MCF 10A (cell line): Measurements from ENCODE around the gene COG2. TPM values are rescaled to one million over a fixed set of nuclear protein-coding genes. Genes with fewer than 3 reads are reported as not detected.

Experiments used
- BruUV-seq: library from RNA; stranded (reverse); fragments of 400-500 nt; replicated peaks from 2 replicates; lab custom pipeline; 2021; lab: Mats Ljungman, UMichigan
- CTCF ChIA-PET: fragments of 300-600 bp; sonication (Branson Sonifier 250); formaldehyde crosslinking; extraction: SDS; loops from one replicate; lab custom pipeline; 2021; ENCODE audit warnings: antibody characterized with exemption, inconsistent platforms; lab: Yijun Ruan, JAX
- POLR2A ChIA-PET: fragments of 300-600, 350-650 bp; sonication (Branson Sonifier 250); formaldehyde crosslinking; extraction: SDS; loops from one replicate; lab custom pipeline; 2020; ENCODE audit warnings: antibody characterized with exemption, inconsistent platforms; lab: Yijun Ruan, JAX
- DNase-seq: peaks from one replicate; pipeline ENCODE4 v3.0.0-alpha.2; 2018; ENCODE audit not compliant: unreplicated experiment
- H3K27ac Mint-ChIP-seq: one replicate; pipeline ENCODE4 v1.8.0; 2022; ENCODE audit warnings: mild to moderate bottlenecking, low read depth, mixed read lengths; ENCODE audit not compliant: unreplicated experiment
- H3K27me3 Mint-ChIP-seq: one replicate; pipeline ENCODE4 v1.8.0; 2022; ENCODE audit warnings: mixed read lengths; ENCODE audit not compliant: insufficient read depth, unreplicated experiment
- H3K36me3 Mint-ChIP-seq: one replicate; pipeline ENCODE4 v1.8.0; 2022; ENCODE audit warnings: mild to moderate bottlenecking, moderate library complexity, mixed read lengths; ENCODE audit not compliant: insufficient read depth, unreplicated experiment
- H3K4me1 Mint-ChIP-seq: one replicate; pipeline ENCODE4 v1.8.0; 2022; ENCODE audit warnings: mixed read lengths; ENCODE audit not compliant: insufficient read depth, unreplicated experiment
- H3K4me3 Mint-ChIP-seq: one replicate; pipeline ENCODE4 v1.8.0; 2022; ENCODE audit warnings: mild to moderate bottlenecking, moderate library complexity, mixed read lengths; ENCODE audit not compliant: unreplicated experiment
- H3K9me3 Mint-ChIP-seq: one replicate; pipeline ENCODE4 v1.8.0; 2022; ENCODE audit warnings: mixed read lengths; ENCODE audit not compliant: unreplicated experiment
- intact Hi-C: fragments of 100-400 bp; cut with micrococcal nuclease; formaldehyde crosslinking; loops from 2 replicates; pipeline ENCODE4 v1.14.1; 2022
- total RNA-seq: library from RNA; stranded (reverse); gene quantifications from 2 replicates; pipeline ENCODE4 v1.2.3, GENCODE V29; 2022
- TF ChIP-seq, protein P1 (sequence below): fragments of 200-600 bp; IDR thresholded peaks from one replicate; pipeline ENCODE4 v1.8.0; 2022; ENCODE audit warnings: antibody characterized with exemption, mild to moderate bottlenecking; ENCODE audit not compliant: unreplicated experiment

The COG2 gene
- total RNA-seq, 1 experiment from 2014 or later, result 46.7 TPM

DNA sequence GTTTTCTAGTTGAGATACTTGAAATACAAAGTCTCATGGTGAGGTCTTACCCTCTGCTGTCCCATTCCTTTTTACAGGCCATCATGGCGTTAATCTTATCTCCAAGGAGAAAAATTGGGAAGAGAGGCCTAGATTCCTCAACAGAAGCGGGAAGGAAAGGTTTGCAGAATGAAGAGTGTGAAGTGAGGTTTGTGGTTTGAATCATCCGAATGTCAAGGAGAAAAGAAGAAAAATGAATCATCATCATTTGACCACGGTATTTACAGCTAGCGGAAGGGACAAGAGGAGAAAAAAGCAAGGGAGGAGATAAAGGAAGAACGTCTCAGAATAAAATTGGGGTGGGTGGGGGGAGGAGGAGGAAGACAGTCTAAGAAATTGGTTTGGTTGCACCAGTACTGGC lies 935 bp upstream of the COG2 start:
- DNase-seq, result no peak
- BruUV-seq, result TSS peak; percentile 43
- ChIA-PET POLR2A (interaction anchor here (1.3 kb wide), 2 partner anchors 36 to 226 kb away, joined by 3 to 4 read pairs; no protein-coding TSS in a partner anchor), CTCF (interaction anchor here (0.6 to 2.2 kb wide), 16 partner anchors 11 to 344 kb away, joined by 3 to 14 read pairs (median 3); no protein-coding TSS in a partner anchor)
- Mint-ChIP-seq H3K27ac (no peak overlapping the region), H3K4me3 (peak overlapping the region; percentile 96), H3K27me3 (peaks cover 36% of the 10 kb centered on the region), H3K9me3 (no peaks in the 10 kb centered on the region), H3K36me3 (no peaks in the 10 kb centered on the region), H3K4me1 (peaks cover 17% of the 10 kb centered on the region)
- intact Hi-C loops, result no loop called here
- TF ChIP-seq, protein P1, sequence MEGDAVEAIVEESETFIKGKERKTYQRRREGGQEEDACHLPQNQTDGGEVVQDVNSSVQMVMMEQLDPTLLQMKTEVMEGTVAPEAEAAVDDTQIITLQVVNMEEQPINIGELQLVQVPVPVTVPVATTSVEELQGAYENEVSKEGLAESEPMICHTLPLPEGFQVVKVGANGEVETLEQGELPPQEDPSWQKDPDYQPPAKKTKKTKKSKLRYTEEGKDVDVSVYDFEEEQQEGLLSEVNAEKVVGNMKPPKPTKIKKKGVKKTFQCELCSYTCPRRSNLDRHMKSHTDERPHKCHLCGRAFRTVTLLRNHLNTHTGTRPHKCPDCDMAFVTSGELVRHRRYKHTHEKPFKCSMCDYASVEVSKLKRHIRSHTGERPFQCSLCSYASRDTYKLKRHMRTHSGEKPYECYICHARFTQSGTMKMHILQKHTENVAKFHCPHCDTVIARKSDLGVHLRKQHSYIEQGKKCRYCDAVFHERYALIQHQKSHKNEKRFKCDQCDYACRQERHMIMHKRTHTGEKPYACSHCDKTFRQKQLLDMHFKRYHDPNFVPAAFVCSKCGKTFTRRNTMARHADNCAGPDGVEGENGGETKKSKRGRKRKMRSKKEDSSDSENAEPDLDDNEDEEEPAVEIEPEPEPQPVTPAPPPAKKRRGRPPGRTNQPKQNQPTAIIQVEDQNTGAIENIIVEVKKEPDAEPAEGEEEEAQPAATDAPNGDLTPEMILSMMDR, result no peak

DNA sequence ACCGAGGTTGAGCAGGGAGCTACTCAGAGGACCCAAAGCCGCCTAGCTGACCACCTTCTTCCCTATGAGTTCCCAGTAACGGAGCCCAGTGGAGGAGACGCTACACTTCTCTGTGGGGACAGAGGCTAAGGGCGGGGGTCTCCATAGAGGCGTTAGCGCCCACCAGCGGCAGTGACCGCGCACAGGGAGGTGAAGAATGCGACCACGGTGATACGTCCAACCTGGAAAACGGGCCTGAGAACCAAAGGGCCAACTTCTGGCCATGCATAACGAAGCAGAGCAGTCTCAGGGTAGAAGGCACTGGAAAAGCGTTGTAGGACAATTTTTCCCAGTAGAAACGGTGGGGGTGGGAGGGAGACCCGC lies 400 bp upstream of the COG2 start:
- POLR2A ChIA-PET, result interaction anchor here (0.5 to 3.0 kb wide), 12 partner anchors 10 to 696 kb away, joined by 3 to 31 read pairs (median 4); partner anchors contain the start of genes EXOC8 and SPRTN
- intact Hi-C loops, result loop anchor here (1.0 to 2.0 kb wide), 3 partner anchors 39 to 337 kb away; partner anchors contain the start of genes ARV1 and TTC13
- Mint-ChIP-seq H3K9me3 (no peaks in the 10 kb centered on the region), H3K4me3 (peak overlapping the region; percentile 96), H3K36me3 (no peaks in the 10 kb centered on the region), H3K4me1 (peaks cover 20% of the 10 kb centered on the region), H3K27ac (no peak overlapping the region), H3K27me3 (peaks cover 31% of the 10 kb centered on the region)
- TF ChIP-seq, protein P1, result no peak
- CTCF ChIA-PET, result interaction anchor here (0.5 to 2.2 kb wide), 33 partner anchors 8 to 1823 kb away, joined by 3 to 14 read pairs (median 3); no protein-coding TSS in a partner anchor
- no TSS peak for BruUV-seq
- no peak for DNase-seq

DNA sequence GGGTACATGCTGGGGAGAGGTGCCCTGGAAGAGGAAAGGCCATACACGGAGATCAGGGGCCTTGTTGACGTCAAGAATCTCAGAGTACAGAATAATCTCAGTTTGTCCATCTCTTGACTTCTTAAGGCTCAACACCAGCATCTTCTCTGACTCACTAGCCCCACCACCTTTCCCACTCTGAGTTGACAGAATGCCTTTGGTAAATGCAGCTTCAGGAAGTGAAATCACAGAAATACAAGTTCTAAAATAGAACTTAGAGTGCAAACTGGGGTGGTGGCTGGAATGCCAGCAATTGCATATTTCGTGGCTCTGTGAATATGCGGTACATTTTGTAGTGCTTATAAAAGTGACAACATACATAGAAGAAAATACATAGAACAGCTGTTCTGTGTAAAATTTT lies 1.6 kb downstream of the COG2 start:
- H3K27ac Mint-ChIP-seq, result no peak overlapping the region
- POLR2A ChIA-PET, result interaction anchor here (0.7 to 3.0 kb wide), 13 partner anchors 10 to 1136 kb away, joined by 3 to 31 read pairs (median 6); partner anchors contain the start of gene NUP133
- DNase-seq, result no peak
- BruUV-seq, result no TSS peak
- no peaks in the 10 kb centered on the region for H3K9me3 Mint-ChIP-seq
- CTCF ChIA-PET, result interaction anchor here (0.5 to 2.2 kb wide), 17 partner anchors 8 to 1085 kb away, joined by 3 to 16 read pairs (median 5); partner anchors contain the start of gene ABCB10
- H3K4me3 Mint-ChIP-seq, result peak overlapping the region; percentile 96
- TF ChIP-seq, protein P1, result no peak
- peaks cover 23% of the 10 kb centered on the region for H3K4me1 Mint-ChIP-seq
- no peaks in the 10 kb centered on the region for H3K36me3 Mint-ChIP-seq
- intact Hi-C loops, result loop anchor here (2.0 kb wide), 2 partner anchors 37 to 335 kb away; partner anchors contain the start of genes ARV1 and TTC13
- H3K27me3 Mint-ChIP-seq, result peaks cover 11% of the 10 kb centered on the region

DNA sequence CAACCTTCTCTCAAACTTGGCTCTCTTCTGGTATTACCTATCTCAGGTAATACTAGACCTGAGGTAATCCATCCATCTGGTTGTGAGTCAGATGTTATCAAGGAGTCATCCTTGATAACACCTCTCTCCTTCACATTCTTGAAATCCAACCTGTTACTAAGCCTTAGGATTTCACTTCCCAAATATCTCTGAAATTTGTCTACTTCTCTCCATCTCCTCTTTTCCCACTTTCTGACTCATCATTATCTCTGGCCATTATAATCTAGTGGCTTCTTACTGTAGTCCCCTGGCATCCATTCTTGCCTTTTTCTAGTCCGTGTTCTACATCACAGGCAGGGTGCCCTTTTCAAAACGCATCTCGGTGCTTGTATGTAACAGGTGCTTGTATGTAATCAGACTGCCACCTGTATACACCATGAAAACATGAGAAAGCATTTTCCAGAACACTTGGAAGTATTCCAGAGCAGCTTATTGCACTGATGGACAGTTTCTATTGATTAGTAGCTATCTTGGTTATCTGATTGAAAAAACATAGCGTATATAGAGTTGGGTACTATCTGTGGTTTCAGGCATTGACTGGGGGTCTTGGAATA lies 4.5 kb downstream of the COG2 start:
- no peak for DNase-seq
- ChIA-PET CTCF (interaction anchor here (0.6 kb wide), 1 partner anchor 249 kb away, joined by 3 read pairs; no protein-coding TSS in a partner anchor), POLR2A (no interaction called here)
- H3K36me3 Mint-ChIP-seq, result no peaks in the 10 kb centered on the region
- TF ChIP-seq, protein P1, result no peak
- no peak overlapping the region for H3K4me3 Mint-ChIP-seq
- no peaks in the 10 kb centered on the region for H3K9me3 Mint-ChIP-seq
- H3K27ac Mint-ChIP-seq, result no peak overlapping the region
- BruUV-seq, result no TSS peak
- H3K27me3 Mint-ChIP-seq, result no peaks in the 10 kb centered on the region
- peaks cover 23% of the 10 kb centered on the region for H3K4me1 Mint-ChIP-seq
- intact Hi-C loops, result no loop called here
